SK-N-SH (cell line): ENCODE results near the gene ARHGAP23. TPM values are rescaled to one million over a fixed set of nuclear protein-coding genes. Genes with fewer than 3 reads are reported as not detected.

Experiments
- CTCF ChIA-PET: fragments of 300-600, 350-600 bp; formaldehyde crosslinking; extraction: SDS; loops from one replicate; lab custom pipeline; 2021; lab: Yijun Ruan, JAX
- POLR2A ChIA-PET: fragments of 350-600 bp; sonication (Branson Sonifier 250); formaldehyde crosslinking; extraction: SDS; loops from one replicate; lab custom pipeline; 2020; ENCODE audit warnings: antibody characterized with exemption, inconsistent platforms; lab: Yijun Ruan, JAX
- DNase-seq: peaks from one replicate; pipeline ENCODE4 v3.0.0; 2012
- H2AFZ ChIP-seq: fragments of 200-600 bp; sonication (generic); 2 replicates; pipeline ENCODE4 v1.8.1; 2016; ENCODE audit warnings: antibody characterized with exemption, mild to moderate bottlenecking, low read depth
- H3F3A ChIP-seq: fragments of 200-600 bp; sonication (generic); replicated peaks from 2 replicates; pipeline ENCODE3; 2016; ENCODE audit warnings: antibody characterized with exemption, mild to moderate bottlenecking; ENCODE audit not compliant: insufficient read depth
- H3K27ac ChIP-seq, 2 experiments: fragments of 200-500 bp in 1 of 2; fragments of 200-600 bp in 1 of 2; sonication (Bioruptor generic) in 1 of 2; sonication (generic), shearing (Covaris generic) in 1 of 2; 2 replicates each; pipeline versions ENCODE4 v1.5.1 to v1.6.1; 2014 to 2016; ENCODE audit warnings: low read depth in 2 of 2, inconsistent platforms in 1 of 2, low read length in 1 of 2, mild to moderate bottlenecking in 1 of 2, mixed read lengths in 1 of 2
- H3K27me3 ChIP-seq: fragments of 200-600 bp; sonication (generic), shearing (Covaris generic); 2 replicates; pipeline ENCODE4 v1.6.1; 2016; ENCODE audit warnings: mixed run types; ENCODE audit not compliant: insufficient read depth
- H3K36me3 ChIP-seq, 2 experiments: fragments of 200-500 bp in 1 of 2; fragments of 200-600 bp in 1 of 2; sonication (Bioruptor generic) in 1 of 2; sonication (generic) in 1 of 2; replicated peaks in 1 of 2; 2 replicates each; pipeline versions ENCODE3 to v1.5.1; 2014 to 2016; ENCODE audit warnings: low read length in 1 of 2, mild to moderate bottlenecking in 1 of 2; ENCODE audit not compliant: insufficient read depth in 2 of 2, control insufficient read depth in 1 of 2
- H3K4me1 ChIP-seq, 2 experiments: fragments of 200-500 bp in 1 of 2; fragments of 200-600 bp in 1 of 2; sonication (Bioruptor generic) in 1 of 2; sonication (generic), shearing (Covaris generic) in 1 of 2; 2 replicates each; pipeline versions ENCODE4 v1.5.1 to v1.6.1; 2014 to 2016; ENCODE audit warnings: low read depth in 1 of 2, low read length in 1 of 2, mixed run types in 1 of 2; ENCODE audit not compliant: insufficient read depth in 2 of 2, control insufficient read depth in 1 of 2
- H3K4me2 ChIP-seq: fragments of 200-600 bp; sonication (generic), shearing (Covaris generic); 2 replicates; pipeline ENCODE4 v1.6.1; 2017; ENCODE audit warnings: mixed run types
- H3K4me3 ChIP-seq, 2 experiments: fragments of 200-500 bp in 1 of 2; fragments of 200-600 bp in 1 of 2; sonication (Bioruptor generic) in 1 of 2; sonication (generic), shearing (Covaris generic) in 1 of 2; 2 replicates each; pipeline versions ENCODE4 v1.5.1 to v1.8.1; 2014 to 2016; ENCODE audit warnings: low read depth in 2 of 2, inconsistent platforms in 1 of 2, low read length in 1 of 2, mild to moderate bottlenecking in 1 of 2, mixed read lengths in 1 of 2, moderate library complexity in 1 of 2
- H3K79me2 ChIP-seq: fragments of 200-600 bp; sonication (generic); 2 replicates; pipeline ENCODE4 v1.8.1; 2017; ENCODE audit warnings: mild to moderate bottlenecking; ENCODE audit not compliant: insufficient read depth
- H3K9ac ChIP-seq: fragments of 200-600 bp; sonication (generic); 2 replicates; pipeline ENCODE4 v1.6.1; 2017; ENCODE audit warnings: mixed run types
- H3K9me2 ChIP-seq: fragments of 200-600 bp; sonication (generic); 2 replicates; pipeline ENCODE4 v1.6.1; 2017; ENCODE audit warnings: mixed run types
- H3K9me3 ChIP-seq: fragments of 200-600 bp; sonication (generic); 2 replicates; pipeline ENCODE4 v1.6.1; 2017; ENCODE audit warnings: mixed run types, mild to moderate bottlenecking, moderate library complexity
- H4K20me1 ChIP-seq: fragments of 200-600 bp; sonication (generic); 2 replicates; pipeline ENCODE4 v1.6.1; 2017; ENCODE audit warnings: mild to moderate bottlenecking, mixed run types; ENCODE audit not compliant: insufficient read depth
- EP300 ChIP-seq, 2 experiments: IDR thresholded peaks; 2 replicates each; pipeline versions ENCODE4 v1.4.0 to v1.6.1; 2012; ENCODE audit warnings: borderline replicate concordance in 1 of 2, low read depth in 1 of 2, low read length in 1 of 2
- FOXJ3 ChIP-seq: sonication (generic); formaldehyde crosslinking; IDR thresholded peaks from 2 replicates; pipeline ENCODE4 v1.5.1; 2020; ENCODE audit warnings: mild to moderate bottlenecking, missing genetic modification reagents
- GABPA ChIP-seq: IDR thresholded peaks from 2 replicates; pipeline ENCODE4 v1.4.0; 2012; ENCODE audit warnings: low read depth, mild to moderate bottlenecking
- IRF3 ChIP-seq: fragments of 150-350 bp; IDR thresholded peaks from 2 replicates; pipeline ENCODE4 v1.6.1; 2016; ENCODE audit warnings: mild to moderate bottlenecking, low read depth, low read length
- JUND ChIP-seq: IDR thresholded peaks from 2 replicates; pipeline ENCODE4 v1.4.0; 2012
- MXI1 ChIP-seq: IDR thresholded peaks from 2 replicates; pipeline ENCODE4 v1.6.1; 2012; ENCODE audit warnings: mild to moderate bottlenecking, low read depth, low read length, improper control_type of control experiment
- PBX3 ChIP-seq: IDR thresholded peaks from 2 replicates; pipeline ENCODE4; 2012
- POLR2AphosphoS5 ChIP-seq: IDR thresholded peaks from 2 replicates; pipeline ENCODE4 v1.6.1; 2012; ENCODE audit warnings: low read depth, low read length
- RAD21 ChIP-seq: IDR thresholded peaks from 2 replicates; pipeline ENCODE4 v1.6.1; 2012; ENCODE audit warnings: mild to moderate bottlenecking, low read length
- RCOR1 ChIP-seq: fragments of 150-350 bp; IDR thresholded peaks from 2 replicates; pipeline ENCODE4 v1.6.1; 2017; ENCODE audit warnings: antibody characterized with exemption, low read length
- SMC3 ChIP-seq: IDR thresholded peaks from 2 replicates; pipeline ENCODE4 v1.6.1; 2012; ENCODE audit warnings: low read depth, low read length, improper control_type of control experiment
- TAF1 ChIP-seq: IDR thresholded peaks from 2 replicates; pipeline ENCODE4 v1.6.1; 2012; ENCODE audit warnings: low read depth, mild to moderate bottlenecking, low read length, moderate library complexity, borderline replicate concordance
- TCF12 ChIP-seq: IDR thresholded peaks from 2 replicates; pipeline ENCODE4 v1.4.0; 2012
- TEAD4 ChIP-seq: IDR thresholded peaks from 2 replicates; pipeline ENCODE4 v1.4.0; 2012; ENCODE audit warnings: mild to moderate bottlenecking, borderline replicate concordance; ENCODE audit not compliant: insufficient read depth
- YY1 ChIP-seq: IDR thresholded peaks from 2 replicates; pipeline ENCODE4 v1.4.0; 2012; ENCODE audit warnings: low read depth, mild to moderate bottlenecking
- ZBTB33 ChIP-seq: IDR thresholded peaks from 2 replicates; pipeline ENCODE4 v1.4.0; 2012; ENCODE audit warnings: low read depth, borderline replicate concordance
- WGBS: methylation state at CpG from one replicate; pipeline ENCODE4 v1.1.6; 2017; ENCODE audit warnings: low lambda C conversion rate; 5-methylcytosine and 5-hydroxymethylcytosine counted together
- polyA plus RNA-seq, 3 experiments: library from polyadenylated mRNA; depleted of rRNA; stranded (reverse); fragments of >200 nt; gene quantifications; 2 replicates each; pipeline ENCODE4 v1.2.3, GENCODE V29; 2012
- TF ChIP-seq, protein P1 (sequence below): IDR thresholded peaks from 2 replicates; pipeline ENCODE4 v1.4.0; 2012; ENCODE audit warnings: low read depth, borderline replicate concordance
- TF ChIP-seq, protein P2 (sequence below): fragments of 200-600 bp; sonication (generic); IDR thresholded peaks from 2 replicates; pipeline ENCODE4 v1.6.1; 2017; ENCODE audit warnings: antibody characterized with exemption, mild to moderate bottlenecking, moderate library complexity

The ARHGAP23 gene
- polyA plus RNA-seq, 1 of the 3 experiments (the other 2 are of a cell fraction), result 19.2 TPM

- TF ChIP-seq ZBTB33 (no peak), MXI1 (no peak), RCOR1 (no peak), TEAD4 (no peak), SMC3 (no peak), RAD21 (no peak), TCF12 (no peak), JUND (no peak)
- TF ChIP-seq, protein P1, sequence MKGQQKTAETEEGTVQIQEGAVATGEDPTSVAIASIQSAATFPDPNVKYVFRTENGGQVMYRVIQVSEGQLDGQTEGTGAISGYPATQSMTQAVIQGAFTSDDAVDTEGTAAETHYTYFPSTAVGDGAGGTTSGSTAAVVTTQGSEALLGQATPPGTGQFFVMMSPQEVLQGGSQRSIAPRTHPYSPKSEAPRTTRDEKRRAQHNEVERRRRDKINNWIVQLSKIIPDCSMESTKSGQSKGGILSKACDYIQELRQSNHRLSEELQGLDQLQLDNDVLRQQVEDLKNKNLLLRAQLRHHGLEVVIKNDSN, result no peak
Measured at GRCh38 chr17:38459567-38459966, 31.3 kb downstream of the ARHGAP23 start (continued).

DNA sequence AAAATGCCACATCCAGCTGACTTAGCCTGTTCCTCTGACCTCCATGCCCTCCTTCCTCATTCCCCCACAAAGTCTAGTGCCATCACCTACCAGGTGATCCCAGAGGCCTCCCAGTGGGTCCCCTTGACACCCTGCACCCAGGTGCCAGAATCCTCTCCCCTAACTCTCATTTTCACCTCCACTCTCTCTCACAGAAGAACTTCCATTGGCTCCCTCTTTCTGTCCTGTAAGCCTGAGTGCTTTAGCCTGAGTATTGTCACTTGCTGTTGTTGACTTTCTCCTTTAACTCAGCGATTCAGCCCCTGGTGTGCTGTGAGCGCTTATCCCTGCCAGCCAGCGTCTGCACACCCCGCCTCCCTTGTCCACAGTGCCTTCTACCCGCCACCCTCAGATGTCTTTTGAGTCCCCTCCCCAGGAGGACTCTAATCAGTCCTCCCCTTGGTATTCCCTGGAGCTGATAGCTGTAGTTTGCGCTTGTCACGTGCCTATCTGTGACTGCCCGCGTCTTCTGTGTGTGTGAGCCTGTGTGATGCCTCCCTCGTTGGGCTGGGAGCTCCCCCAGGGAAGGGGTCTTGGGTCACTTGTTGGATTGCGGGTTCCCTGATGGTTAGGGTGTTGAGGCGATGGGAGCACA lies 31.9 kb downstream of the ARHGAP23 start:
- Histone ChIP-seq H3K79me2 (peaks cover 54% of the 10 kb centered on the region), H3K27ac (no peak overlapping the region), H3K9me2 (no peaks in the 10 kb centered on the region), H3F3A (peaks cover 3% of the 10 kb centered on the region), H3K9ac (no peak overlapping the region), H4K20me1 (peaks cover 52% of the 10 kb centered on the region), H3K4me2 (no peak overlapping the region), H3K9me3 (no peaks in the 10 kb centered on the region), H3K4me1 (peaks cover 21 to 40% of the 10 kb centered on the region in 2 experiments; a peak in 3 of 4 replicates), H2AFZ (no peak overlapping the region), H3K36me3 (peaks cover 4 to 44% of the 10 kb centered on the region in 2 experiments), H3K27me3 (no peaks in the 10 kb centered on the region)
- WGBS, result 88% methylated on average over 11 of the region's 12 CpGs
- no peak for DNase-seq
- TF ChIP-seq RCOR1 (no peak), GABPA (no peak), MXI1 (no peak), IRF3 (no peak), ZBTB33 (no peak), YY1 (no peak), PBX3 (no peak), TAF1 (no peak), POLR2AphosphoS5 (no peak), SMC3 (no peak), EP300 (IDR thresholded peaks at IDR 0.05; ENCODE audit: borderline replicate concordance in 1 of 2, low read depth in 1 of 2, low read length in 1 of 2) (no peak), FOXJ3 (CRISPR knock-in tag) (no peak)
- TF ChIP-seq, protein P2, sequence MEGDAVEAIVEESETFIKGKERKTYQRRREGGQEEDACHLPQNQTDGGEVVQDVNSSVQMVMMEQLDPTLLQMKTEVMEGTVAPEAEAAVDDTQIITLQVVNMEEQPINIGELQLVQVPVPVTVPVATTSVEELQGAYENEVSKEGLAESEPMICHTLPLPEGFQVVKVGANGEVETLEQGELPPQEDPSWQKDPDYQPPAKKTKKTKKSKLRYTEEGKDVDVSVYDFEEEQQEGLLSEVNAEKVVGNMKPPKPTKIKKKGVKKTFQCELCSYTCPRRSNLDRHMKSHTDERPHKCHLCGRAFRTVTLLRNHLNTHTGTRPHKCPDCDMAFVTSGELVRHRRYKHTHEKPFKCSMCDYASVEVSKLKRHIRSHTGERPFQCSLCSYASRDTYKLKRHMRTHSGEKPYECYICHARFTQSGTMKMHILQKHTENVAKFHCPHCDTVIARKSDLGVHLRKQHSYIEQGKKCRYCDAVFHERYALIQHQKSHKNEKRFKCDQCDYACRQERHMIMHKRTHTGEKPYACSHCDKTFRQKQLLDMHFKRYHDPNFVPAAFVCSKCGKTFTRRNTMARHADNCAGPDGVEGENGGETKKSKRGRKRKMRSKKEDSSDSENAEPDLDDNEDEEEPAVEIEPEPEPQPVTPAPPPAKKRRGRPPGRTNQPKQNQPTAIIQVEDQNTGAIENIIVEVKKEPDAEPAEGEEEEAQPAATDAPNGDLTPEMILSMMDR, result no peak
- TF ChIP-seq, all 33 proteins: peak for 0
- POLR2A ChIA-PET, result no interaction called here
- CTCF ChIA-PET, result interaction anchor here (0.9 to 1.7 kb wide), 3 partner anchors 13 to 208 kb away, joined by 3 to 8 read pairs (median 3); no protein-coding TSS in a partner anchor
- H3K4me3 ChIP-seq, result no peak overlapping the region
